Tibial nerve (tissue), 4 donors: ENCODE data around the gene TMEM72. TPM values are rescaled to one million over a fixed set of nuclear protein-coding genes. Genes with fewer than 3 reads are reported as not detected.

ENCODE experiments used
- DNase-seq, 2 donors: peaks; one replicate each; pipeline ENCODE4 v3.0.0-alpha.2; 2019; ENCODE audit warnings: low spot score in 2 of 2
- H3K27ac ChIP-seq, 4 donors: fragments of 200-600 bp; sonication (generic) in 3 of 4; one replicate each; pipeline ENCODE4 v1.5.1; 2017 to 2019; ENCODE audit warnings: mild to moderate bottlenecking in 1 of 4
- H3K27me3 ChIP-seq, 2 donors: fragments of 200-600 bp; sonication (generic) in 1 of 2; one replicate each; pipeline versions ENCODE4 v1.5.1 to v1.6.0; 2017 to 2019
- H3K36me3 ChIP-seq, 3 donors: fragments of 200-600 bp; sonication (generic); one replicate each; pipeline ENCODE4 v1.5.1; 2018 to 2019
- H3K4me1 ChIP-seq, 4 donors: fragments of 200-600 bp; sonication (generic) in 3 of 4; one replicate each; pipeline ENCODE4 v1.5.1; 2017 to 2019
- H3K4me3 ChIP-seq, 4 donors: fragments of 200-600 bp; sonication (generic) in 3 of 4; one replicate each; pipeline ENCODE4 v1.5.1; 2017 to 2019; ENCODE audit warnings: mild to moderate bottlenecking in 1 of 4, moderate library complexity in 1 of 4
- H3K9me3 ChIP-seq, 4 donors: fragments of 200-600 bp; sonication (generic) in 3 of 4; one replicate each; pipeline ENCODE4 v1.5.1; 2017 to 2019
- EP300 ChIP-seq, 2 donors: sonication (generic); formaldehyde crosslinking; IDR thresholded peaks; one replicate each; pipeline ENCODE4 v1.6.1; 2017; ENCODE audit warnings: antibody characterized with exemption in 2 of 2, mild to moderate bottlenecking in 1 of 2
- POLR2A ChIP-seq, 2 donors: fragments of 450-650 bp; IDR thresholded peaks; one replicate each; pipeline ENCODE4 v1.6.1; 2017; ENCODE audit warnings: antibody characterized with exemption in 2 of 2, mild to moderate bottlenecking in 2 of 2, moderate library complexity in 2 of 2
- WGBS, 2 donors: methylation state at CpG; one replicate each; pipeline ENCODE4 v1.1.5; 2018; 5-methylcytosine and 5-hydroxymethylcytosine counted together
- total RNA-seq, 4 donors: library from RNA; depleted of rRNA; stranded (reverse); fragments of >200 nt; gene quantifications; one replicate each; pipeline ENCODE4 v1.1.0, GENCODE V29; 2016
- TF ChIP-seq, protein P1 (sequence below), 5 experiments: fragments of 200-600 bp in 3 of 5; fragments of 450-650 bp in 2 of 5; sonication (generic) in 3 of 5; IDR thresholded peaks; one replicate each; pipeline ENCODE4 v1.5.1; 2016 to 2019; ENCODE audit warnings: antibody characterized with exemption in 5 of 5, mild to moderate bottlenecking in 3 of 5, moderate library complexity in 2 of 5

The TMEM72 gene
- total RNA-seq, 4 donors from 2014 or later, result 0.20 to 0.21 TPM; not detected in 2

GRCh38 chr10:44893604-44894468 lies 17.3 kb upstream of the TMEM72 start:
- Histone ChIP-seq H3K9me3 (no peaks in the 10 kb centered on the region), H3K4me3 (no peak overlapping the region), H3K36me3 (no peaks in the 10 kb centered on the region), H3K4me1 (no peaks in the 10 kb centered on the region), H3K27ac (no peak overlapping the region), H3K27me3 (no peaks in the 10 kb centered on the region)
- TF ChIP-seq, protein P1, sequence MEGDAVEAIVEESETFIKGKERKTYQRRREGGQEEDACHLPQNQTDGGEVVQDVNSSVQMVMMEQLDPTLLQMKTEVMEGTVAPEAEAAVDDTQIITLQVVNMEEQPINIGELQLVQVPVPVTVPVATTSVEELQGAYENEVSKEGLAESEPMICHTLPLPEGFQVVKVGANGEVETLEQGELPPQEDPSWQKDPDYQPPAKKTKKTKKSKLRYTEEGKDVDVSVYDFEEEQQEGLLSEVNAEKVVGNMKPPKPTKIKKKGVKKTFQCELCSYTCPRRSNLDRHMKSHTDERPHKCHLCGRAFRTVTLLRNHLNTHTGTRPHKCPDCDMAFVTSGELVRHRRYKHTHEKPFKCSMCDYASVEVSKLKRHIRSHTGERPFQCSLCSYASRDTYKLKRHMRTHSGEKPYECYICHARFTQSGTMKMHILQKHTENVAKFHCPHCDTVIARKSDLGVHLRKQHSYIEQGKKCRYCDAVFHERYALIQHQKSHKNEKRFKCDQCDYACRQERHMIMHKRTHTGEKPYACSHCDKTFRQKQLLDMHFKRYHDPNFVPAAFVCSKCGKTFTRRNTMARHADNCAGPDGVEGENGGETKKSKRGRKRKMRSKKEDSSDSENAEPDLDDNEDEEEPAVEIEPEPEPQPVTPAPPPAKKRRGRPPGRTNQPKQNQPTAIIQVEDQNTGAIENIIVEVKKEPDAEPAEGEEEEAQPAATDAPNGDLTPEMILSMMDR (IDR thresholded peaks at IDR 0.05), result no peak
- TF ChIP-seq EP300 (IDR thresholded peaks at IDR 0.05), result no peak
- DNase-seq, result no peak
- 79 to 89% methylated on average over 5 of the region's 5 CpGs for WGBS, 2 donors

- no peak for TF ChIP-seq EP300 (IDR thresholded peaks at IDR 0.05)
- no peak for TF ChIP-seq POLR2A (IDR thresholded peaks at IDR 0.05)
- TF ChIP-seq, protein P1 (IDR thresholded peaks at IDR 0.05), result no peak
- H3K36me3 ChIP-seq, result no peaks in the 10 kb centered on the region
- no peak overlapping the region for H3K4me3 ChIP-seq
- H3K27ac ChIP-seq, result no peak overlapping the region
- DNase-seq, result no peak
- no peaks in the 10 kb centered on the region for H3K9me3 ChIP-seq
- no peaks in the 10 kb centered on the region for H3K4me1 ChIP-seq
- H3K27me3 ChIP-seq, result no peaks in the 10 kb centered on the region
- WGBS, 2 donors, result 85 to 97% methylated on average over 4 of the region's 4 CpGs
Measured at GRCh38 chr10:44894691-44895090, 16.4 kb upstream of the TMEM72 start.

DNA sequence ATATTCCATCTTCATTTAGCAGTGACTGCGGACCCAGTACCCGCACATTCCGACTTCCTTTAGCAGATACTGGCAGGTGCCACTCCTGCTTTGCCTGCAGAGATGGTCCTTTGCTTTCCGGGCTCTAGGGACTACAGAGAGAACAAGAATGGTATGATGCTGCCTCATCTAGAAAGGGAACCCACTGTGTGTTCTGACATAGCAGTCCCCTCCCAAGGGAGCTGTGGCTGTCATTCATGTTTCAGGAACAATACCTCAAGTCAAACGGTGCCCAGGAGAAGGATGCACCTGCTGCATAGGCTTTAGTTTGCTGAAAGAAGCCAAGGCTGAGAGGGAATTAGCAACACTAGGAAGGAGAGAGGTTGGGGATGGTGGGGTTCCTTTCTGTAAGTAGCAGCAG lies 15.9 kb upstream of the TMEM72 start:
- 83 to 87% methylated on average over 5 of the region's 5 CpGs for WGBS, 2 donors
- H3K9me3 ChIP-seq, result no peaks in the 10 kb centered on the region
- TF ChIP-seq POLR2A (IDR thresholded peaks at IDR 0.05) (no peak), EP300 (IDR thresholded peaks at IDR 0.05) (no peak)
- TF ChIP-seq, protein P1 (IDR thresholded peaks at IDR 0.05), result no peak
- no peak overlapping the region for H3K4me3 ChIP-seq
- peaks cover 0 to 3% (median 0%) of the 10 kb centered on the region in 3 donors for H3K36me3 ChIP-seq
- no peaks in the 10 kb centered on the region for H3K4me1 ChIP-seq
- no peaks in the 10 kb centered on the region for H3K27me3 ChIP-seq
- no peak overlapping the region for H3K27ac ChIP-seq
- DNase-seq, result no peak

- Histone ChIP-seq H3K27me3 (no peaks in the 10 kb centered on the region), H3K4me1 (no peaks in the 10 kb centered on the region), H3K9me3 (no peaks in the 10 kb centered on the region), H3K4me3 (no peak overlapping the region), H3K36me3 (peaks cover 0 to 3% (median 0%) of the 10 kb centered on the region in 3 donors), H3K27ac (no peak overlapping the region)
- no peak for DNase-seq
- no peak for TF ChIP-seq POLR2A (IDR thresholded peaks at IDR 0.05)
- no peak for TF ChIP-seq EP300 (IDR thresholded peaks at IDR 0.05)
- TF ChIP-seq, protein P1 (IDR thresholded peaks at IDR 0.05), result no peak
- WGBS, 2 donors, result 89 to 91% methylated on average over 7 of the region's 7 CpGs
Measured at GRCh38 chr10:44897049-44897448, 14.1 kb upstream of the TMEM72 start.

- Histone ChIP-seq H3K27me3 (no peaks in the 10 kb centered on the region), H3K27ac (no peak overlapping the region), H3K9me3 (no peaks in the 10 kb centered on the region), H3K4me1 (peaks cover 0 to 10% (median 2%) of the 10 kb centered on the region in 4 donors), H3K4me3 (no peak overlapping the region), H3K36me3 (peaks cover 0 to 3% (median 0%) of the 10 kb centered on the region in 3 donors)
- TF ChIP-seq EP300 (IDR thresholded peaks at IDR 0.05), result no peak
- TF ChIP-seq, protein P1 (IDR thresholded peaks at IDR 0.05), result no peak
- no peak for TF ChIP-seq POLR2A (IDR thresholded peaks at IDR 0.05)
- WGBS, 2 donors, result 68 to 70% methylated on average over 4 of the region's 4 CpGs
- no peak for DNase-seq
Measured at GRCh38 chr10:44898665-44899064, 12.5 kb upstream of the TMEM72 start.
